GM12878 (cell line): ENCODE results near the gene MASP1. TPM values are rescaled to one million over a fixed set of nuclear protein-coding genes. Genes with fewer than 3 reads are reported as not detected.

ENCODE experiments used
- ATAC-seq: fragments of 200-7000 bp; cut with Tn5 transposase; 3 replicates; pipeline ENCODE4 v1.9.1; 2020; ENCODE audit warnings: mild to moderate bottlenecking, moderate library complexity
- BruUV-seq: library from RNA; stranded (reverse); fragments of 400-500 nt; replicated peaks from 2 replicates; lab custom pipeline; 2021; lab: Mats Ljungman, UMichigan
- CTCF ChIA-PET: fragments of 300-600 bp; sonication (Branson Sonifier 250); formaldehyde crosslinking; extraction: SDS; loops from one replicate; lab custom pipeline; 2021; ENCODE audit warnings: inconsistent platforms; lab: Yijun Ruan, JAX
- POLR2A ChIA-PET: fragments of 350-600 bp; formaldehyde crosslinking; extraction: SDS; loops from one replicate; lab custom pipeline; 2021; ENCODE audit warnings: inconsistent platforms; lab: Charles Lee
- RAD21 ChIA-PET: fragments of 300-600 bp; sonication (Branson Sonifier 250); formaldehyde crosslinking; loops from one replicate; lab custom pipeline; 2023; ENCODE audit warnings: antibody characterized with exemption; ENCODE audit not compliant: unreplicated experiment; lab: Charles Lee
- SMC1A ChIA-PET: fragments of 300-600 bp; sonication (Branson Sonifier 250); formaldehyde crosslinking; loops from one replicate; lab custom pipeline; 2023; ENCODE audit not compliant: unreplicated experiment, uncharacterized antibody; lab: Charles Lee
- DNase-seq: peaks from one replicate; pipeline ENCODE4 v3.0.0-alpha.2; 2011; ENCODE audit warnings: low read depth, low spot score
- FAIRE-seq: peaks from 3 replicates; lab custom pipeline; 2011; peaks lifted over from hg19 to GRCh38; lab: Jason Lieb, UNC
- H2AFZ ChIP-seq: 2 replicates; pipeline ENCODE4 v1.6.0; 2011; ENCODE audit warnings: low read depth, low read length, control low read depth; ENCODE audit not compliant: control insufficient read depth
- H3K27ac ChIP-seq: 2 replicates; pipeline ENCODE4 v1.5.1; 2011; ENCODE audit warnings: control low read depth; ENCODE audit not compliant: control insufficient read depth, insufficient read depth
- H3K27me3 ChIP-seq, 2 experiments: replicated peaks in 1 of 2; 2 replicates each; pipeline versions ENCODE4 v1.6.0 to v1.6.1; 2011; ENCODE audit warnings: low read length in 1 of 2; ENCODE audit not compliant: control insufficient read depth in 2 of 2, insufficient read depth in 2 of 2
- H3K36me3 ChIP-seq, 2 experiments: 2 replicates each; pipeline ENCODE4 v1.5.1; 2011; ENCODE audit warnings: low read length in 1 of 2; ENCODE audit not compliant: control insufficient read depth in 2 of 2, insufficient read depth in 2 of 2
- H3K4me1 ChIP-seq: 2 replicates; pipeline ENCODE4 v1.6.1; 2011; ENCODE audit warnings: mild to moderate bottlenecking, low read length, moderate library complexity, mixed read lengths; ENCODE audit not compliant: control insufficient read depth, insufficient read depth
- H3K4me2 ChIP-seq: 2 replicates; pipeline ENCODE4 v1.6.0; 2011; ENCODE audit warnings: control low read depth; ENCODE audit not compliant: control insufficient read depth, insufficient read depth
- H3K4me3 ChIP-seq: fragments of 200-600 bp; sonication (generic); 2 replicates; pipeline ENCODE4 v1.5.1; 2016
- H3K79me2 ChIP-seq: 2 replicates; pipeline ENCODE4 v1.6.0; 2011; ENCODE audit warnings: low read length; ENCODE audit not compliant: control insufficient read depth, insufficient read depth
- H3K9ac ChIP-seq: 2 replicates; pipeline ENCODE4 v1.8.0; 2011; ENCODE audit warnings: low read length, control low read depth, mixed read lengths; ENCODE audit not compliant: control insufficient read depth, insufficient read depth
- H3K9me3 ChIP-seq: replicated peaks from 3 replicates; pipeline ENCODE4 v1.5.1; 2011; ENCODE audit warnings: mild to moderate bottlenecking, low read length; ENCODE audit not compliant: control insufficient read depth, insufficient read depth
- H4K20me1 ChIP-seq: 2 replicates; pipeline ENCODE4 v1.6.0; 2011; ENCODE audit not compliant: control insufficient read depth, insufficient read depth
- SUPT20H ChIP-seq: IDR thresholded peaks from 2 replicates; pipeline ENCODE4 v1.6.1; 2011; ENCODE audit warnings: low read depth, mild to moderate bottlenecking, low read length, moderate library complexity, borderline replicate concordance; ENCODE audit not compliant: control insufficient read depth
- WGBS: methylation state at CpG from one replicate; pipeline ENCODE4 v1.1.6; 2016; ENCODE audit warnings: low lambda C conversion rate; ENCODE audit not compliant: insufficient replicate concordance, insufficient coverage; ENCODE audit errors: missing lambda C conversion rate; 5-methylcytosine and 5-hydroxymethylcytosine counted together
- in situ Hi-C: fragments of 300-500 bp; cut with MboI; formaldehyde crosslinking; loops from 9 replicates; pipeline ENCODE4 v1.14.3; 2018; ENCODE audit warnings: mixed read lengths
- intact Hi-C: fragments of 100-400 bp; cut with micrococcal nuclease; formaldehyde crosslinking; loops from one replicate; pipeline ENCODE4 v1.14.2; 2022; ENCODE audit not compliant: unreplicated experiment
- polyA plus RNA-seq, 11 experiments: library from polyadenylated mRNA; depleted of rRNA in 4 of 11; unstranded in 6 of 11; stranded (reverse) in 5 of 11; fragments of >200 nt; fragmentation: Nextera tagmentation in 4 of 11; fragmentation: Illumina TruSeq in 1 of 11; extraction: Ambion mirVana in 4 of 11; extraction: Trizol in 1 of 11; gene quantifications; 1 replicate in 1 of 11; 2 replicates in 10 of 11; pipeline versions ENCODE4 v1.2.1 to v1.2.3, GENCODE V29; 2011 to 2016; ENCODE audit warnings: inconsistent platforms in 2 of 11, missing spikeins in 2 of 11, low read depth in 1 of 11
- total RNA-seq, 4 experiments: library from RNA; depleted of rRNA in 3 of 4; stranded (reverse); fragments of >200 nt in 3 of 4; fragmentation: Illumina TruSeq in 1 of 4; extraction: Trizol in 1 of 4; gene quantifications; 2 replicates each; pipeline versions ENCODE4 v1.2.1 to v1.2.3, GENCODE V29; 2013 to 2021
- TF ChIP-seq, protein P1 (sequence below): fragments of 450-650 bp; IDR thresholded peaks from 2 replicates; pipeline ENCODE4 v1.6.1; 2016; ENCODE audit warnings: mild to moderate bottlenecking, moderate library complexity, borderline replicate concordance
- TF ChIP-seq, protein P2 (sequence below): IDR thresholded peaks from 2 replicates; pipeline ENCODE4 v1.6.1; 2012; ENCODE audit warnings: low read depth, low read length, improper control_type of control experiment
- TF ChIP-seq, protein P3 (sequence below): fragments of 150-350 bp; IDR thresholded peaks from 2 replicates; pipeline ENCODE4 v1.6.1; 2014; ENCODE audit warnings: mild to moderate bottlenecking, low read depth, low read length

MASP1 gene
- total and polyA plus RNA-seq, 10 of the 15 experiments (the other 5 are each of a cell fraction or from before 2014, with no cell fraction given), result 0.05 TPM; not detected in 9

DNA sequence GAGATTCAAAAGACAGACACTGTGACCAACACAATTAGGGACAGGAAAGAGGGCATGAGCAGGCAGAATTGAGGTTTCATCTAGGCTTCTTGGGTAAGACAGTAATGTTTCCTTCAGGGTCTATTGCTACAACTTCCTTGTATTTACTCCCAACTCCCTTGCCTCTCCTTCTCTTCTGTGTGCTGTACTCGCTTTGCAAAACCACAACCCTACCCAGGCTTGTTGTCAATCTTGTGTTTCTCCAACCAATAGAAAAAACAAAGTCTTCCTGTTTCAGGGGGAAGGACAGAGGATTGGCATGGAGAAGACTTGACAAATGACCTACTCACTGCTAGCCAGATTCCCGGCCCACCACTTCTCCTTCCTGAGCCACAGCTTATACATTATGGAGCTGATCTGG is 36.3 kb upstream of the MASP1 start:
- H3K9ac ChIP-seq, result no peak overlapping the region
- H2AFZ ChIP-seq, result no peak overlapping the region
- 16% methylated on average over 2 of the region's 2 CpGs for WGBS
- H3K27me3 ChIP-seq, result peaks cover 0 to 1% of the 10 kb centered on the region in 2 experiments; a peak in 1 of 4 replicates
- RAD21 ChIA-PET, result interaction anchor here (1.3 kb wide), 1 partner anchor 9 kb away, joined by 3 read pairs; no protein-coding TSS in a partner anchor
- H3K27ac ChIP-seq, result no peak overlapping the region
- SMC1A ChIA-PET, result interaction anchor here (1.6 to 2.7 kb wide), 2 partner anchors 9 to 352 kb away, joined by 6 to 9 read pairs; no protein-coding TSS in a partner anchor
- FAIRE-seq, result no peak
- ATAC-seq, result no peak
- no peaks in the 10 kb centered on the region for H3K9me3 ChIP-seq
- H3K4me1 ChIP-seq, result no peaks in the 10 kb centered on the region
- H3K79me2 ChIP-seq, result no peaks in the 10 kb centered on the region
- no peak for DNase-seq
- H4K20me1 ChIP-seq, result no peaks in the 10 kb centered on the region
- intact Hi-C loops (no loop called here), in situ Hi-C loops (no loop called here)
- no peaks in the 10 kb centered on the region for H3K36me3 ChIP-seq
- CTCF ChIA-PET, result interaction anchor here (6.5 kb wide), 1 partner anchor 10 kb away, joined by 49 read pairs; no protein-coding TSS in a partner anchor
- H3K4me3 ChIP-seq, result no peak overlapping the region
- POLR2A ChIA-PET, result no interaction called here
- H3K4me2 ChIP-seq, result no peak overlapping the region
- BruUV-seq, result no TSS peak
- TF ChIP-seq SUPT20H, result no peak
- TF ChIP-seq, protein P1, sequence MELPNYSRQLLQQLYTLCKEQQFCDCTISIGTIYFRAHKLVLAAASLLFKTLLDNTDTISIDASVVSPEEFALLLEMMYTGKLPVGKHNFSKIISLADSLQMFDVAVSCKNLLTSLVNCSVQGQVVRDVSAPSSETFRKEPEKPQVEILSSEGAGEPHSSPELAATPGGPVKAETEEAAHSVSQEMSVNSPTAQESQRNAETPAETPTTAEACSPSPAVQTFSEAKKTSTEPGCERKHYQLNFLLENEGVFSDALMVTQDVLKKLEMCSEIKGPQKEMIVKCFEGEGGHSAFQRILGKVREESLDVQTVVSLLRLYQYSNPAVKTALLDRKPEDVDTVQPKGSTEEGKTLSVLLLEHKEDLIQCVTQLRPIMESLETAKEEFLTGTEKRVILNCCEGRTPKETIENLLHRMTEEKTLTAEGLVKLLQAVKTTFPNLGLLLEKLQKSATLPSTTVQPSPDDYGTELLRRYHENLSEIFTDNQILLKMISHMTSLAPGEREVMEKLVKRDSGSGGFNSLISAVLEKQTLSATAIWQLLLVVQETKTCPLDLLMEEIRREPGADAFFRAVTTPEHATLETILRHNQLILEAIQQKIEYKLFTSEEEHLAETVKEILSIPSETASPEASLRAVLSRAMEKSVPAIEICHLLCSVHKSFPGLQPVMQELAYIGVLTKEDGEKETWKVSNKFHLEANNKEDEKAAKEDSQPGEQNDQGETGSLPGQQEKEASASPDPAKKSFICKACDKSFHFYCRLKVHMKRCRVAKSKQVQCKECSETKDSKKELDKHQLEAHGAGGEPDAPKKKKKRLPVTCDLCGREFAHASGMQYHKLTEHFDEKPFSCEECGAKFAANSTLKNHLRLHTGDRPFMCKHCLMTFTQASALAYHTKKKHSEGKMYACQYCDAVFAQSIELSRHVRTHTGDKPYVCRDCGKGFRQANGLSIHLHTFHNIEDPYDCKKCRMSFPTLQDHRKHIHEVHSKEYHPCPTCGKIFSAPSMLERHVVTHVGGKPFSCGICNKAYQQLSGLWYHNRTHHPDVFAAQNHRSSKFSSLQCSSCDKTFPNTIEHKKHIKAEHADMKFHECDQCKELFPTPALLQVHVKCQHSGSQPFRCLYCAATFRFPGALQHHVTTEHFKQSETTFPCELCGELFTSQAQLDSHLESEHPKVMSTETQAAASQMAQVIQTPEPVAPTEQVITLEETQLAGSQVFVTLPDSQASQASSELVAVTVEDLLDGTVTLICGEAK, result no peak
- TF ChIP-seq, protein P2, sequence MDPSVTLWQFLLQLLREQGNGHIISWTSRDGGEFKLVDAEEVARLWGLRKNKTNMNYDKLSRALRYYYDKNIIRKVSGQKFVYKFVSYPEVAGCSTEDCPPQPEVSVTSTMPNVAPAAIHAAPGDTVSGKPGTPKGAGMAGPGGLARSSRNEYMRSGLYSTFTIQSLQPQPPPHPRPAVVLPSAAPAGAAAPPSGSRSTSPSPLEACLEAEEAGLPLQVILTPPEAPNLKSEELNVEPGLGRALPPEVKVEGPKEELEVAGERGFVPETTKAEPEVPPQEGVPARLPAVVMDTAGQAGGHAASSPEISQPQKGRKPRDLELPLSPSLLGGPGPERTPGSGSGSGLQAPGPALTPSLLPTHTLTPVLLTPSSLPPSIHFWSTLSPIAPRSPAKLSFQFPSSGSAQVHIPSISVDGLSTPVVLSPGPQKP, result no peak
- TF ChIP-seq, protein P3, sequence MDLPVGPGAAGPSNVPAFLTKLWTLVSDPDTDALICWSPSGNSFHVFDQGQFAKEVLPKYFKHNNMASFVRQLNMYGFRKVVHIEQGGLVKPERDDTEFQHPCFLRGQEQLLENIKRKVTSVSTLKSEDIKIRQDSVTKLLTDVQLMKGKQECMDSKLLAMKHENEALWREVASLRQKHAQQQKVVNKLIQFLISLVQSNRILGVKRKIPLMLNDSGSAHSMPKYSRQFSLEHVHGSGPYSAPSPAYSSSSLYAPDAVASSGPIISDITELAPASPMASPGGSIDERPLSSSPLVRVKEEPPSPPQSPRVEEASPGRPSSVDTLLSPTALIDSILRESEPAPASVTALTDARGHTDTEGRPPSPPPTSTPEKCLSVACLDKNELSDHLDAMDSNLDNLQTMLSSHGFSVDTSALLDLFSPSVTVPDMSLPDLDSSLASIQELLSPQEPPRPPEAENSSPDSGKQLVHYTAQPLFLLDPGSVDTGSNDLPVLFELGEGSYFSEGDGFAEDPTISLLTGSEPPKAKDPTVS, result no peak
